K562 (cell line): ENCODE measurements around the gene FBXO48. TPM values are rescaled to one million over a fixed set of nuclear protein-coding genes. Genes with fewer than 3 reads are reported as not detected.
A peak's percentile ranks its signal among the peaks of the same experiment; 100 is the strongest.

ENCODE experiments used
- CREB5 ChIP-seq: fragments of 250-450 bp; sonication (Bioruptor Pico); IDR thresholded peaks from 2 replicates; pipeline ENCODE4 v1.5.0; 2020; ENCODE audit warnings: mild to moderate bottlenecking
- ESRRB ChIP-seq: fragments of 250-450 bp; sonication (Bioruptor Pico); IDR thresholded peaks from 2 replicates; pipeline ENCODE4 v1.5.0; 2020; ENCODE audit warnings: mild to moderate bottlenecking, moderate library complexity, borderline replicate concordance
- FOXA1 ChIP-seq: fragments of 450-650 bp; IDR thresholded peaks from 2 replicates; pipeline ENCODE4 v1.6.1; 2016; ENCODE audit warnings: mild to moderate bottlenecking, borderline replicate concordance
- GABPB2 ChIP-seq: fragments of 250-450 bp; sonication (Bioruptor Pico); conservative IDR thresholded peaks from 2 replicates; pipeline ENCODE4 v1.5.1; 2021; ENCODE audit warnings: mild to moderate bottlenecking
- GATAD2B ChIP-seq: fragments of 450-650 bp; IDR thresholded peaks from 2 replicates; pipeline ENCODE4 v1.6.1; 2017; ENCODE audit warnings: mild to moderate bottlenecking, borderline replicate concordance
- HMBOX1 ChIP-seq: sonication (generic); IDR thresholded peaks from 2 replicates; pipeline ENCODE4 v1.6.1; 2016
- MEF2D ChIP-seq: conservative IDR thresholded peaks from 2 replicates; pipeline ENCODE4 v1.6.1; 2016; ENCODE audit warnings: low read depth, missing genetic modification characterization, missing compliant biosample characterization
- POLR2G ChIP-seq: fragments of 200-400 bp; formaldehyde crosslinking; IDR thresholded peaks from 2 replicates; pipeline ENCODE4 v1.6.1; 2017; ENCODE audit warnings: low read depth, mild to moderate bottlenecking, antibody characterized with exemption, low read length, moderate library complexity
- POLR3G ChIP-seq: IDR thresholded peaks from 2 replicates; pipeline ENCODE4 v1.6.1; 2011; ENCODE audit not compliant: insufficient read length, insufficient replicate concordance; ENCODE audit errors: extremely low read depth
- RB1 ChIP-seq: fragments of 450-650 bp; IDR thresholded peaks from 2 replicates; pipeline ENCODE4 v1.6.1; 2017; ENCODE audit warnings: low read depth, mild to moderate bottlenecking
- SAFB ChIP-seq: fragments of 200-400 bp; formaldehyde crosslinking; IDR thresholded peaks from 2 replicates; pipeline ENCODE4 v1.6.1; 2017; ENCODE audit warnings: low read depth, low read length, borderline replicate concordance
- SREBF2 ChIP-seq: sonication (generic); formaldehyde crosslinking; IDR thresholded peaks from 2 replicates; pipeline ENCODE4 v1.4.0; 2020; ENCODE audit warnings: mild to moderate bottlenecking, missing genetic modification reagents
- THRAP3 ChIP-seq: fragments of 450-650 bp; IDR thresholded peaks from 2 replicates; pipeline ENCODE4 v1.6.1; 2016; ENCODE audit warnings: mild to moderate bottlenecking, inconsistent platforms, borderline replicate concordance
- TOE1 ChIP-seq, 2 experiments: fragments of 450-650 bp in 1 of 2; sonication (generic) in 1 of 2; formaldehyde crosslinking in 1 of 2; IDR thresholded peaks; 2 replicates each; pipeline versions ENCODE4 v1.7.1 to v1.8.0; 2016 to 2022; ENCODE audit warnings: borderline replicate concordance in 2 of 2, mild to moderate bottlenecking in 2 of 2, antibody characterized with exemption in 1 of 2, inconsistent platforms in 1 of 2, low read depth in 1 of 2, missing genetic modification reagents in 1 of 2, moderate library complexity in 1 of 2
- USF1 ChIP-seq: sonication (generic); formaldehyde crosslinking; IDR thresholded peaks from 2 replicates; pipeline ENCODE4 v1.9.0; 2022; ENCODE audit warnings: mild to moderate bottlenecking, missing genetic modification reagents
- ZNF239 ChIP-seq: fragments of 250-450 bp; sonication (Bioruptor Pico); IDR thresholded peaks from 2 replicates; pipeline ENCODE4 v1.4.0; 2020; ENCODE audit warnings: mild to moderate bottlenecking
- ZNF584 ChIP-seq: fragments of 200-800 bp; sonication (Bioruptor generic); IDR thresholded peaks from 2 replicates; pipeline ENCODE4 v1.6.1; 2016; ENCODE audit warnings: low read depth, mild to moderate bottlenecking, missing genetic modification characterization, missing compliant biosample characterization
- ZNF778 ChIP-seq: fragments of 450-650 bp; formaldehyde crosslinking; IDR thresholded peaks from 2 replicates; pipeline ENCODE4 v1.4.0; 2020; ENCODE audit warnings: mild to moderate bottlenecking, moderate library complexity
- polyA plus RNA-seq, 8 experiments: library from polyadenylated mRNA; depleted of rRNA in 4 of 8; stranded (reverse) in 5 of 8; unstranded in 3 of 8; fragments of >200 nt; fragmentation: Nextera tagmentation in 2 of 8; fragmentation: Illumina TruSeq in 1 of 8; extraction: Ambion mirVana in 2 of 8; extraction: Trizol in 1 of 8; gene quantifications; 2 replicates each; pipeline versions ENCODE4 v1.2.1 to v1.2.3, GENCODE V29; 2011 to 2014; ENCODE audit warnings: inconsistent platforms in 1 of 8, missing spikeins in 1 of 8
- total RNA-seq, 7 experiments: library from RNA; depleted of rRNA in 6 of 7; stranded (reverse); fragments of >200 nt in 6 of 7; fragmentation: Illumina TruSeq in 2 of 7; extraction: Trizol in 2 of 7; gene quantifications; 2 replicates each; pipeline versions ENCODE4 v1.2.1 to v1.2.3, GENCODE V29; 2011 to 2021; ENCODE audit warnings: low replicate concordance in 1 of 7

FBXO48 gene
- total and polyA plus RNA-seq, 9 of the 15 experiments (the other 6 are each of a cell fraction or from before 2014, with no cell fraction given), result 0.36 to 1.8 (median 0.73) TPM

- TF ChIP-seq HMBOX1 (no peak), POLR2G (no peak), ZNF584 (CRISPR knock-in tag) (peak; percentile 81), THRAP3 (no peak), RB1 (no peak), TOE1 (IDR thresholded peaks at IDR 0.05; ENCODE audit: borderline replicate concordance) (0 out of 2 replicates have a peak, but pooled peaks have one; percentile 31), TOE1 (CRISPR knock-in tag; IDR thresholded peaks at IDR 0.05; ENCODE audit: borderline replicate concordance, low read depth) (no peak), SAFB (no peak), GABPB2 (no peak), FOXA1 (no peak), USF1 (CRISPR knock-in tag) (no peak), MEF2D (tag) (peak; percentile 60), ZNF239 (CRISPR knock-in tag) (peak; percentile 78), GATAD2B (no peak), ZNF778 (no peak), SREBF2 (CRISPR knock-in tag) (no peak), POLR3G (no peak), CREB5 (CRISPR knock-in tag) (0 out of 2 replicates have a peak, but pooled peaks have one; percentile 18), ESRRB (no peak)
Observed at GRCh38 chr2:68420254-68420910, 46.7 kb downstream of the FBXO48 start (continued).
